Loucy (cell line): ENCODE data around the gene RPL10.

Experiments
- EZH2phosphoT487 ChIP-seq: fragments of 200-600 bp; IDR thresholded peaks from 2 replicates; pipeline ENCODE4 v1.6.1; 2018; ENCODE audit warnings: antibody characterized with exemption, mild to moderate bottlenecking, moderate library complexity, borderline replicate concordance
- TF ChIP-seq, protein P1 (sequence below): fragments of 200-600 bp; sonication (generic); conservative IDR thresholded peaks from 2 replicates; pipeline ENCODE4 v1.5.1; 2014; ENCODE audit warnings: mild to moderate bottlenecking, antibody characterized with exemption, low read length

DNA sequence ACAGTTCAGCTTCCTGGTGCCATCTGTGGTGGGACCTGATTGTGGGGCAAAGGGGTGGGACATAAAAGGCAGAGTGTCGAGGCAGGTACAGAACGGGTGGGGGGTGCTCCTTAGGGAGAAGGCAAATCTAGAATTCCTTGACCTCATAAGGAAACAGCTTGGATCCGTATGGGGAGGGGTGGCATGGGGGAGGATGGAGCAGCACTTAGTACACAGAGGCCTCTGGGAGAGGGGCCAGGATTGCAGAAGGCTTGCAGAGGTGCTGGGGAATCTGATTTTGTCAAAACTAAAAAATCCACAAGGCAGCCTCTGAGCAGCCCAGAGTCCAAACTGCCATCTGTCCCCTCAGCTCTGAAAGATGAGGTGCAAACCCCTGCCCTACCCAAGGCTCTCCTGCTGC lies 21.4 kb upstream of the RPL10 start:
- TF ChIP-seq, protein P1, sequence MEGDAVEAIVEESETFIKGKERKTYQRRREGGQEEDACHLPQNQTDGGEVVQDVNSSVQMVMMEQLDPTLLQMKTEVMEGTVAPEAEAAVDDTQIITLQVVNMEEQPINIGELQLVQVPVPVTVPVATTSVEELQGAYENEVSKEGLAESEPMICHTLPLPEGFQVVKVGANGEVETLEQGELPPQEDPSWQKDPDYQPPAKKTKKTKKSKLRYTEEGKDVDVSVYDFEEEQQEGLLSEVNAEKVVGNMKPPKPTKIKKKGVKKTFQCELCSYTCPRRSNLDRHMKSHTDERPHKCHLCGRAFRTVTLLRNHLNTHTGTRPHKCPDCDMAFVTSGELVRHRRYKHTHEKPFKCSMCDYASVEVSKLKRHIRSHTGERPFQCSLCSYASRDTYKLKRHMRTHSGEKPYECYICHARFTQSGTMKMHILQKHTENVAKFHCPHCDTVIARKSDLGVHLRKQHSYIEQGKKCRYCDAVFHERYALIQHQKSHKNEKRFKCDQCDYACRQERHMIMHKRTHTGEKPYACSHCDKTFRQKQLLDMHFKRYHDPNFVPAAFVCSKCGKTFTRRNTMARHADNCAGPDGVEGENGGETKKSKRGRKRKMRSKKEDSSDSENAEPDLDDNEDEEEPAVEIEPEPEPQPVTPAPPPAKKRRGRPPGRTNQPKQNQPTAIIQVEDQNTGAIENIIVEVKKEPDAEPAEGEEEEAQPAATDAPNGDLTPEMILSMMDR, result no peak
- no peak for TF ChIP-seq EZH2phosphoT487
